Common myeloid progenitor, CD34-positive (primary cell): ENCODE data around the gene UBAP2L.

Experiments
- CTCF ChIA-PET: fragments of 350-600 bp; sonication (Branson Sonifier 250); formaldehyde crosslinking; loops from one replicate; lab custom pipeline; 2021; ENCODE audit warnings: antibody characterized with exemption; lab: Charles Lee
- POLR2A ChIA-PET: fragments of 350-600 bp; sonication (Branson Sonifier 250); formaldehyde crosslinking; loops from one replicate; lab custom pipeline; 2021; ENCODE audit warnings: antibody characterized with exemption; lab: Charles Lee
- DNase-seq, 3 donors: peaks; one replicate each; pipeline versions ENCODE4 v3.0.0 to v3.0.0-alpha.2; 2013
- H3K27ac ChIP-seq, 2 experiments: 1 replicate in 1 of 2; 2 replicates in 1 of 2; pipeline ENCODE4 v1.7.0; 2013; ENCODE audit warnings: inconsistent platforms in 2 of 2, low read length in 2 of 2, mild to moderate bottlenecking in 2 of 2, low read depth in 1 of 2, moderate library complexity in 1 of 2; ENCODE audit not compliant: severe bottlenecking in 2 of 2, insufficient read depth in 1 of 2, poor library complexity in 1 of 2
- H3K27me3 ChIP-seq, 5 experiments: replicated peaks in 2 of 5; 1 replicate in 3 of 5; 2 replicates in 2 of 5; pipeline versions ENCODE4 v1.6.1 to v1.7.0; 2013; ENCODE audit warnings: low read length in 4 of 5, mild to moderate bottlenecking in 2 of 5, moderate library complexity in 2 of 5, inconsistent platforms in 1 of 5; ENCODE audit not compliant: insufficient read depth in 5 of 5, control insufficient read depth in 4 of 5
- H3K36me3 ChIP-seq, 4 experiments: 1 replicate in 2 of 4; 2 replicates in 2 of 4; pipeline versions ENCODE4 v1.6.1 to v1.7.0; 2013; ENCODE audit warnings: low read length in 3 of 4, control low read depth in 1 of 4, mild to moderate bottlenecking in 1 of 4; ENCODE audit not compliant: control insufficient read depth in 4 of 4, insufficient read depth in 4 of 4
- H3K4me1 ChIP-seq, 4 experiments: 1 replicate in 3 of 4; 2 replicates in 1 of 4; pipeline versions ENCODE4 v1.6.1 to v1.7.1; 2013; ENCODE audit warnings: low read length in 3 of 4, mild to moderate bottlenecking in 3 of 4, control low read depth in 1 of 4, inconsistent platforms in 1 of 4, moderate library complexity in 1 of 4; ENCODE audit not compliant: control insufficient read depth in 4 of 4, insufficient read depth in 4 of 4; ENCODE audit errors: control extremely low read depth in 1 of 4
- H3K4me3 ChIP-seq, 7 experiments: 1 replicate in 4 of 7; 2 replicates in 3 of 7; pipeline versions ENCODE4 v1.5.1 to v1.7.0; 2013; ENCODE audit warnings: mild to moderate bottlenecking in 7 of 7, low read length in 6 of 7, moderate library complexity in 6 of 7, inconsistent platforms in 2 of 7, low read depth in 2 of 7, control low read depth in 1 of 7; ENCODE audit not compliant: insufficient read depth in 4 of 7, control insufficient read depth in 1 of 7; ENCODE audit errors: extremely low read depth in 1 of 7
- H3K9me3 ChIP-seq, 5 experiments: 1 replicate in 4 of 5; 2 replicates in 1 of 5; pipeline versions ENCODE4 v1.6.1 to v1.7.1; 2013; ENCODE audit warnings: low read length in 4 of 5, mild to moderate bottlenecking in 2 of 5, inconsistent platforms in 1 of 5, low read depth in 1 of 5, moderate library complexity in 1 of 5; ENCODE audit not compliant: control insufficient read depth in 4 of 5, insufficient read depth in 2 of 5; ENCODE audit errors: control extremely low read depth in 1 of 5
- WGBS: methylation state at CpG from one replicate; pipeline ENCODE4 v1.1.5; 2013; ENCODE audit not compliant: insufficient coverage; 5-methylcytosine and 5-hydroxymethylcytosine counted together

The UBAP2L gene

GRCh38 chr1:154186177-154186576, 34.6 kb upstream of the UBAP2L start:
- peaks cover 5 to 26% (median 15%) of the 10 kb centered on the region in 4 experiments for H3K4me1 ChIP-seq
- 100% methylated on average over 1 of the region's 1 CpG for WGBS
- no peaks in the 10 kb centered on the region for H3K9me3 ChIP-seq
- peak; percentile 81 to 92 (median 91) for DNase-seq
- POLR2A ChIA-PET = no interaction called here
- H3K27me3 ChIP-seq = no peaks in the 10 kb centered on the region
- no peak overlapping the region for H3K27ac ChIP-seq
- H3K4me3 ChIP-seq = no peak overlapping the region
- H3K36me3 ChIP-seq = peaks cover 0 to under 1% (median 0%) of the 10 kb centered on the region in 4 experiments
- CTCF ChIA-PET = interaction anchor here (1.0 kb wide), 2 partner anchors 72 to 86 kb away, joined by 3 to 5 read pairs; partner anchors contain the start of gene HAX1

- ChIA-PET CTCF (interaction anchor here (1.0 kb wide), 1 partner anchor 12 kb away, joined by 6 read pairs; no protein-coding TSS in a partner anchor), POLR2A (no interaction called here)
- DNase-seq = no peak
- Histone ChIP-seq H3K9me3 (no peaks in the 10 kb centered on the region), H3K36me3 (no peaks in the 10 kb centered on the region), H3K4me1 (peaks cover 0 to 23% (median 12%) of the 10 kb centered on the region in 4 experiments), H3K4me3 (no peak overlapping the region), H3K27ac (no peak overlapping the region), H3K27me3 (no peaks in the 10 kb centered on the region)
- 100% methylated on average over 1 of the region's 2 CpGs for WGBS
These were observed 33.8 kb upstream of the UBAP2L start for GRCh38 chr1:154186852-154187501.

- Histone ChIP-seq H3K36me3 (no peaks in the 10 kb centered on the region), H3K4me3 (no peak overlapping the region), H3K9me3 (no peaks in the 10 kb centered on the region), H3K27me3 (no peaks in the 10 kb centered on the region), H3K27ac (no peak overlapping the region), H3K4me1 (peaks cover 0 to 22% (median 16%) of the 10 kb centered on the region in 4 experiments)
- WGBS = no CpG with 5 or more reads among the region's 1 CpG
- POLR2A ChIA-PET = interaction anchor here (0.7 kb wide), 1 partner anchor 200 kb away, joined by 4 read pairs; the partner anchor contains the start of gene RPS27
- CTCF ChIA-PET = interaction anchor here (0.9 to 1.1 kb wide), 3 partner anchors 11 to 81 kb away, joined by 3 to 6 read pairs (median 5); no protein-coding TSS in a partner anchor
- no peak for DNase-seq
These were observed 30.2 kb upstream of the UBAP2L start for GRCh38 chr1:154190550-154190949.

GRCh38 chr1:154191990-154192461, 28.7 kb upstream of the UBAP2L start, which contains the start of gene TPM3:
Gene TPM3, minus strand, starts transcription at chr1:154192100. Its CDS starts 82 bp downstream, at chr1:154192018.
- H3K27me3 ChIP-seq = no peaks in the 10 kb centered on the region

GRCh38 chr1:154192476-154192875, 28.3 kb upstream of the UBAP2L start:
- Histone ChIP-seq H3K4me1 (peaks cover 0 to 21% (median 15%) of the 10 kb centered on the region in 4 experiments), H3K27me3 (no peaks in the 10 kb centered on the region), H3K36me3 (no peaks in the 10 kb centered on the region), H3K9me3 (no peaks in the 10 kb centered on the region), H3K4me3 (no peak overlapping the region), H3K27ac (no peak overlapping the region)
- no peak for DNase-seq
- POLR2A ChIA-PET = interaction anchor here (2.1 kb wide), 1 partner anchor 10 kb away, joined by 6 read pairs; no protein-coding TSS in a partner anchor
- CTCF ChIA-PET = interaction anchor here (0.8 to 1.6 kb wide), 5 partner anchors 19 to 143 kb away, joined by 3 to 6 read pairs (median 4); partner anchors contain the start of gene HAX1
- 46% methylated on average over 2 of the region's 3 CpGs for WGBS

More at GRCh38 chr1:154191990-154192461, 28.7 kb upstream of the UBAP2L start, which contains the start of gene TPM3:
- CTCF ChIA-PET = interaction anchor here (0.8 to 1.5 kb wide), 3 partner anchors 19 to 143 kb away, joined by 3 to 5 read pairs (median 3); no protein-coding TSS in a partner anchor
- WGBS = no CpG with 5 or more reads among the region's 1 CpG
- DNase-seq = peak in 2 of 3 donors; percentile 56 to 64
- H3K4me3 ChIP-seq = no peak within 1 kb of the TSS
- H3K27ac ChIP-seq = no peak within 1 kb of the TSS
- H3K36me3 ChIP-seq = no peaks in the 10 kb centered on the region
- H3K4me1 ChIP-seq = peaks cover 0 to 21% (median 15%) of the 10 kb centered on the region in 4 experiments
- no peaks in the 10 kb centered on the region for H3K9me3 ChIP-seq
- POLR2A ChIA-PET = interaction anchor here (2.1 kb wide), 1 partner anchor 9 kb away, joined by 6 read pairs; no protein-coding TSS in a partner anchor

GRCh38 chr1:154193821-154194220, 26.9 kb upstream of the UBAP2L start:
- Histone ChIP-seq H3K9me3 (no peaks in the 10 kb centered on the region), H3K27me3 (no peaks in the 10 kb centered on the region), H3K4me1 (peaks cover 0 to 21% (median 15%) of the 10 kb centered on the region in 4 experiments), H3K27ac (no peak overlapping the region), H3K4me3 (no peak overlapping the region), H3K36me3 (no peaks in the 10 kb centered on the region)
- CTCF ChIA-PET = interaction anchor here (1.2 to 1.6 kb wide), 4 partner anchors 25 to 84 kb away, joined by 3 to 6 read pairs (median 4); partner anchors contain the start of gene HAX1
- 89% methylated on average over 7 of the region's 8 CpGs for WGBS
- DNase-seq = no peak
- POLR2A ChIA-PET = no interaction called here
